NCI-H2081 (cell line): ENCODE results near the gene ZFP90.
"Not testable (repeated sequence)": the region's sequence is repeated elsewhere in the genome, so short reads cannot be mapped to it uniquely, and the experiment has no call there.

Experiments used
- DNase-seq, 2 experiments: peaks; one replicate each; lab custom pipeline; 2025; lab: John Stamatoyannopoulos, UW

The ZFP90 gene

DNA sequence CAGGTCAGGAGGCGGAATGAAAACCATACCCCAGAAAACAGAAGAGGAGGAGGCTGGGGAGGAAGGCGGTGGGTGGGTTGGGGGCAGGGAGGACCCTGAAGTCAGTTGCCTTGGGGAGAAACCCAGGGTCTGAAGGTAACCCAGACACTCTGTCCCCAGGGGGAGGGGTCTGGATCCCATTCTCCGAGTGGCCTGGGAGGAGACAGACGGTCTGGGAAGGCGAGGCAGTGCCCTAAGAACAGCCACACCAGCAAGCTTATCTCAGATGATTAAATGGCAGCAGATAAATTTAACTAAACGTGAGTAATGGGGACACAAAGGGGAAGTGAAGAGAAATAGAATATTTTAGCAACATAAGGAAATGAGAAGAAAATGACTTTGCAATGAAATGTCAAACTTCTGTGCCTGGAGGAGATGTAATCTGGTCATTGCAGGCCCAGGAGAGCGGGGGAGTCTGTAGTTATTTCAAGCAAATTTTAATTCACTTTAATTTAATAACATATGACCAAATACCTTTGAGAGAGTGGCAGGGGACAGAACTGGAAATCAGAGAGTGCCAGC is 21.4 kb upstream of the ZFP90 start:
- no peak for DNase-seq

DNA sequence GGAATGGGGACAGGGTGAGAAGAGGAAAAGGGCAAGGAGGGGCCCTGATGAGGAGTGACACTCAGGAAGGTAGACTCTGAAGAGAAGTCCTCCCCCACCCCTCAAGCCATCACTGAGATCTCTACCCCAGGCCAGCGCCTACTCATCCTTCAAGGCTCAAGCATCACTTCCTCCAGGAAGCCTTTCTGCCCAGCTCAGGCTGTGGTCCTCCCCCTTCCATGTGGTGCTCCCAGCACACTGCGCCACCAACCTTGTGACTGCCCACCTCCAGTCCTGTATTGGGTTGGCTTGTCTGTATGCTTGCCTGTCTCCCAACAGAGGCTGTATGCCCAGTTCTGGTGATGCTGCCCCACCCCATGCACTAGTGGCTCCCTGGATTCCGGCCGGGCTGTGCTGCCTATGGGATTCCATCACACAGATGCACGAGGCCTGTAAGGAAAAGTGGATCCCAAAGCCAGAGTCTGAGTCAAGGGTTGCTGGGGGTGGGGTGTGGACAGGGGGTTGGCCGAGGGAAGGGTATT is 19.8 kb upstream of the ZFP90 start:
- no peak for DNase-seq

DNA sequence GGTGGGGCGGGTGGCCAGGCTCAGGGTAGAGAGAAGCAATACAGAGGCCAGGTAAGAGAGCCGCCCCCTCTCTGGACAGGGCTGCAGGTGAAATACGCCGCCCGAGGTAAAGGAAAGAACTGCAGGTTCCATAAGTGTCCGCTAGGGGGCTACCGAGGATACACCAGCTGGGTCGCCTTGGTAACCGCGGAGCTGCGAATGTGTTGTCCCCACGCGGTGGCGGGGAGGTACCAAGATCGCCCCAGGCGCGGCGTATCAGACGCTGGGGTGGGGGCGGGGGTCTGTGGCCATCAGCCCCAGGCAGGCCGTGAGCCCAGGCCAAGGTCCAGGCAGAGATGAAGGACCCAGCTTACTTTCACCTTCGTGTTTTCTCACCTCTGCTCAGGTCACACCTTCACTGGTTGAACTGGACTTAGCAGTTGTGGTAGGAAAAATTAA is 18.4 kb upstream of the ZFP90 start:
- DNase-seq, result peak; percentile 90

DNA sequence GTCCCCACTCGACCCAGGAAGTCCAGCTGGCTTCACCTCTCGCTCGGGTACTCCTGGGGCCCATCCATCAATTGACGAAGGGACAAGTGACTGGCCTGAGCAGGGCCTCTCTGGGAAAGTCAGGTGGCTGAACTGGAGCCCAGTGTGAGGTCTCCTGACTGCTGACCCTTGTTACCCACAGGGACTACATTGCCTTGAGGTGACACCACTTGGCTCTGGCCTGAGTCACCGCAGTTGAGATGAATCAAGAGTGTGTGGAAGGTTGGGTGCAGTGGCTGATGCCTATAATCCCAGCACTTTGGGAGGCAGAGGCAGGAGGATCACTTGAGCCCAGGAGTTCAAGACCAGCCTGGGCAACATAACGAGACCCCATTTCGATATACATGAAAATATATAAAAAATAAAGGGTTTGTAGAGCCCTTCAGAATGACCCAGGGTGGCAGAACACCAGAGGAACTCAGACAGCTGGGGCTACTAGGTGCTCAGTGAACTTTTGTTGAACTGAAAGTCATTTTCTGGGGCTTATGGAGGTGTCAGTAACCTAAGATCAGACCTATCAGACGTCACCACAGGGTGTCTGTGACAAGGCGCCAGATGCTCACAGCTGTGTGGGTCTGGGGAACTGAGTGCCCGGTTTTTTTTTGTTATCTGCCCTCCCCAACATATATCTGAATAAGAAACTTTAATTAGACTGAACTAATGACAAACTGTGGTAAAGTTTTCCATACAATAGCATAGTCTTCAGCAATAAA is 14.8 kb upstream of the ZFP90 start:
- DNase-seq, result no peak

DNA sequence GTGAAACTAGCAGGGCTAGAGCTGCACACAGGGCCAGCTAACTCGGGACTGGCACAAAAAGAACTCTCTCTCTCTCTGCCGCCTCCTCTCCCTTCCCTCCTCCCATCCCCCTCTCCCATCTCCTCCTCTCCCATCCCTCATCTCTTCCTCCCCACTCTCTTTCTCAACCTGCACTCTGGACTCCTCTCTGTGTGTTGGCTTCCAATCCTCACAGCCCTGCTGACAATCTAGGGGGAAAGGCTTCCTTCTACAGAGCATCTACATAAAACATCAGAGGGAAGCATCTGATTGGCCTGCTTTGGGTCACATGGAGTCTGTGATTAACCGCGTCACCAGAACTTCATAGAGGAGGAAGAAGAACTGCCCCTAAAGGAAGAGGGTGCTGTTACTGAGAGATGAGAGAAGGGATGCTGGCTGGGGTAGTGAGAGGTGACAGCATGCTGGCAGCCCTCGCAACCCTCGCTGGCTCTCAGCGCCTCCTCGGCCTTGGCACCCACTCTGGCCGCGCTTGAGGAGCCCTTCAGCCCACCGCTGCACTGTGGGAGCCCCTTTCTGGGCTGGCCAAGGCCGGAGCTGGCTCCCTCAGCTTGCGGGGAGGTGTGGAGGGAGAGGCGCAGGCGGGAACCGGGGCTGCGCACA is 12.8 kb upstream of the ZFP90 start:
- DNase-seq, result no peak

DNA sequence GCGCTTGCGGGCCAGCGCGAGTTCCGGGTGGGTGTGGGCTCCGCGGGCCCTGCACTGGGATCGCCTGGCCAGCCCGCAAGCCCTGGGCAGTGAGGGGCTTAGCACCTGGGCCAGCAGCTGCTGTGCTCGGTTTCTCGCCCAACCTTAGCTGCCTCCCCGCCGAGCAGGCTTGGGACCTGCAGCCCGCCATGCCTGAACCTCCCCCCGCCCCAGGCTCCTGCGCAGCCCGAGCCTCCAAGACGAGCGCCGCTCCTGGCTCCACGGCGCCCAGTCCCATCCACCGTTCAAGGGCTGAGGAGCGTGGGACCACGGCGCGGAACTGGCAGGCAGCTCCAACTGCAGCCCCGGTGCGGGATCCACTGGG is 12.3 kb upstream of the ZFP90 start:
- no peak for DNase-seq

DNA sequence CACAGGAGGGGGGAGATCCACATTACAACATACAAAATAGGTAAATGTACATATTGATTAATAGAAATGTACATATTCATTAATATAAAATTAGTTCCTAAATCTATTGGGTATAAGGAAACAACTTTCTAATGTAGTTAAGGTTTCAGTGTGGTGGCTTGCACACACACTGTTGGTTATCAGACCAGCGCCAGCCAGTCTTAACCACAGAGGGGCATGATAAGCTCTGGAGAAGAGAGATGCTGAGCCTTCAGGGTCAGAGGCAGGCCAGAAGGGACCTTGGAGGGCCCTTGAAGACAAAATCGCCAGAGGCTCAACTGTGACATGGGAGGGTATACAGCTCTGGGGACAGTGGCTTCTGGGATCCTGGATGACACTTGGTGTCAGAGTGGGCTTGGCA is 10.9 kb upstream of the ZFP90 start:
- no peak for DNase-seq

DNA sequence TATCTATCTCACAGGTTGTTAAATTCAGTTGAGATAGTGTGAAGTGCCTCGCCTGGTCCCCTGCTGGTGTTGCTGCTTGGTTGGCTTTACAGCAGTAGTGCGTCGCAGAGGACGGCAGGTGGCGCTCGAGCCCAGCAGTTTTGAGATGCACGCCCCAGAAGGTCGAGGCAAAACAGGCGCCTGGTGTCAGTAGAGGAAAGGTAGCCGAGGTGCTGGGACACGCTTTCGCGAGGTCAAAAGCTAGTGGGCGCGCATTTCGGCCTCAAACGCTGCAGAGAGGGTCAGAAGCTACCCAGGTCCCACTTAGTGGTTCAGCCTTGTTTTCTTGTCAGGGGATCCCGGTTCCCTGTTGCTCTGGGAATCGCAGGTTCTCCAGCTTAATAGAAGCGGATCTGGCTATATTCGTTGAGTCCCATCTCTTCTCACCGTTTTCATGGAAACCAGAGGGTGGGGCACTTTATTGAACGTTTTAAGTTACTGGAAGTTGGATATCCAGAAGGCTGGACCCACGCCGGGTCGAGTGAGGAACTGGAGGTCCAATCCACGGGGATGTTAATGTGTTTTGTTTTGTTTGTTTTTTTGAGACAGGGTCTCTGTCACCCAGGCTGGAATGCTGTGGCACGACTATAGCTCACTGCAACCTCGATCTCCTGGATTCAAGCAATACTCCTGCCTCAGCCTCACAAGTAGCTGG is 10.3 kb upstream of the ZFP90 start:
- peak; percentile 64 to 71 for DNase-seq

DNA sequence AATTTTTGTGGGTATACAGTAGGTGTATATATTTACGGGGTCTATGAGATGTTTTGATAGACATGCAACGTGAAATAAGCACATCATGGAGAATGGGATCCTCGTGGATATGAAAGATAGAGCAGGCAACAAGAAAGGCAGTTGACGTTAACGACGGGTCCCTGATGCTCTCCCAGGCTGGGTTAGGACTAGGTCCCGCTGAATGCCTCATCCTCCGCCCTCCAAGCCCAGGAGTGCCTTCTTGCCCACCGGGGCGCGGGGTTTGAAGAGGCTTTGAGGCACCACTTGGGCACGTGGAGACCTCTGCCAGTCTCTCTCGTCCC is 9.5 kb upstream of the ZFP90 start:
- DNase-seq, result no peak

DNA sequence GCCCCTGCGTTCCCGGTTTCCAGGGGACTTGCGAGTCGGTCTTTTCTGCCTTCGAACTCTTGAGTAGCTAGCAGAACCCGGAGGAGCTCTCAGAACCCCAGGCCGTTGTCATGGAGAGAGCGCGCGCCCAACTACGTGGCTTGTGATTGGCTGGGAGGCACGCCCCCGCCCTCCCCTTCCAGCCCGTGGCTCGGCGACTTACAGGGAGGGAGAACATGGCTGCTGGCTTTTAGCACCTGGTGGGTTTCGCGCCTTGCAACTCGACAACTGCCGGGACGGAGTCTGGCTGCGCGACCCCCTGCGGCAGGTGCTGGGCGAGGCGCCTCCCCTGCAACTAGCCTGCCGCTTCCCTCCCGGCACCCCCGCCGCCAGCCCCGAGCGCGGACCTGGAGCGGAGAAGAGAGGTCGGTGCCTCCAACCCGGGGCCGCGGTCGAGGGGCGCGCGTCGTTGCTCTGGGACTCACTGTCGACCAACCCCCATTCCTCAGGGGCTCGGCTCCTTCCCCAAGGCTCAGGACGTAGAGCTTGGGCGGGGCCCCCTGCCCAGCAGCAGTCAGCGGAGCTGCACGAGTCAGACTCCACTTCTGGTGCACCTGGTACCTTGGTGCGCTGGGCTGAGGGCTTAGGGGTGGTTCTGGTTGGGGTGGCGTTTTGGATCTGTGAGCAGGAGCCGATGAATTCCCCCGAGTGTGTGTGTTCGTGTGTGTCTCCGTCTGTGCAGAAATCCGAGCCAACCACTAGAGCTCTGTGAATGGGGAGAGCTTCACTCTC is 9.0 kb upstream of the ZFP90 start:
- DNase-seq, result peak; percentile 75 to 88

DNA sequence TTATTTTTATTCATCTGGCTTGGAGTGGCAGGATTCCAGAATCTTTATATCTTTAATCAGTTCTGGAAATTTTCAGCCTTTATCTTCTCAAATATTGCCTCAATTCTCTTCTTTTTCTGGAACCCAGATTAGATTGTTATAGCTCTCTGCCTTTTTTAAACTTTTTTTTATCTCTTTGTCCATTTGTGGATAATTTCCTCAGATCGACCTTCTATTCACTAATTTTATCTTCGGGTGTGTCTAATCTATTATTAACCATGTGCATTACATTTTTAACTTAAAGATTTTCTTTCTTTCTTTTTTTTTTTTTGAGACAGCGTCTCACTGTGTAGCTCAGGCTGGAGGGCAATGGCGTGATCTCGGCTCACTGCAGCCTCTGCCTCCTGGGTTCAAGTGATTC is 5.2 kb upstream of the ZFP90 start:
- no peak for DNase-seq

DNA sequence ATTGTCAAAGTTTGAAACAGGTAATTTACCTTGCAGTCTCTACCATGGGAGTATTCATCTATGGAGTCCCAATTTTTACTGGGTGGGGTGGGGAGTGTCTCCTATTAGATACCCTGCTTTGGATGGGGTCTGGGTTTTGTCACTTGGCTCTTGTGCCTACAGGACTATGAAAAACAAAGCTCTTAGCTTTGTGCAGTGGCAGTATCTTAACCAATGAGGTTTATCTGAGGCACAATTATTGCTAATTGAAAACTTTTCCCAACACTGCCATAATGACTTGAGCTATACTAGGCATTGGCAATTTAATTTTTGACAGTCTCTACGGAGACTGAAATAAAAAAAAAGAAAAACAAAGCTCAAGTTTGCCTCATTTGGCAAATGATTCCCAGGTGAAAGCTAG is 3.8 kb upstream of the ZFP90 start:
- DNase-seq, result no peak

DNA sequence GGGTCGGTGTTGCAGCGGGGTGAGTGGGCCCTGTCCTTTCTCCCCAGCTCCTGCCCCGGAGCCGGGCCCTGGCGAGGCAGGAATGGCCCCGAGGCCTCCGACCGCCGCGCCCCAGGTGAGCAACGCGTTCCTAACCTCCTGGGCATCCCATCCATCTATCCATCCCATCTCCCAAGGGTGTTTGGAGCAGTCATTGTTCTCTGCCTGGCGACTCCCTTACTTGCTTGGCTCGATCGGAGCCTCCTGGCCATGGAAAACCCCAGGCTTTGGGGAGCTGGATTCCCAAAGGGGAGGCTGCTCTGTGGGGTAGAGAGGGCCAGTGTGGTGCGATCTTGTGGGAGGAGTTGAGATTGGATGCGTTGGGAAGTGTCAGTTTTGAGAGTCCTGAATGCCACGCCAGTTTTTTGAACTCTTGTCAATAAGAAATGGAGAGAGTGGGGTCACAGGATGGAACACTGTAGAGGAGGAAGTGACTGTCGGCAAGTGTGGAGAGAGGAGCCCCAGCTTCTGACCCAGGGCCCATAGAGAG is 684 bp downstream of the ZFP90 start:
- DNase-seq, result no peak

DNA sequence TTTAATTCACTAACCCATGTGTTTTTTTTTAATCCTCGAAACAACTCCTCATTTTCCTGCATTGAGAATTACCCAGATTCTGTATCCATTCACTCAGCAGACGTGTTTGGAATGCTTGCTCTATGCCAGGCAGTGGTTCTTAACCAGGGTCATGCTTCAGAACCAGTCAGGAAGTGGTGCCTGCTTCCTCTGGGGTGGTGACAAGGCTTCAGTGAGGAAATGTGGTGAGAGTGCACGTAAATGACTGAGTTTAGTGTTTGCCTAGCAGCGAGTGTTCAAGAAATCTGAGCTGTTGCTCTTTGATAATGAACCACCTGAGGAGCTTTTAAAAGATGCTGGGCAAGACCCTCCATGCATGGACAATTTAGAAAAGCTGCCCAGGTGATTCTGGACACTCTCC is 9.9 kb downstream of the ZFP90 start:
- no peak for DNase-seq

DNA sequence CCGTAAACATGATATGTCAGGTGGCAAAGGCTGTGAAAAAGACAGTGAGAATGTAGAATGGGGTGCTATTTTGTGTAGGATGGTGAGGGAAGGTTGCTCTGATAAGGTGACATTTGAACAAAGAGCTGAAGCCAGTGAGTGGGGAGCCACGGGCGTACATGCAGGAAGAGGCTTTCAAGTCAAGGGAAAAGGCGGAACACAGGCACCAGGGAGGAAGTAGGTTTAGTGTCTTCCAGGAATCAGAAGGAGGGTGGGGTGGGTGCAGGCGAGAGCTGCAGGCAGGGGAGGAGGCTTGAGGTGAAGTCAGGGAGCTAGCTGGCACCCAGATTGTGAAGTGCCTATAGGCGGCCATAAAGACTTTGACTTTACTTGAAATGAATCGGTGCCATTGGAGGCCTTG is 14.1 kb downstream of the ZFP90 start:
- DNase-seq, result no peak

DNA sequence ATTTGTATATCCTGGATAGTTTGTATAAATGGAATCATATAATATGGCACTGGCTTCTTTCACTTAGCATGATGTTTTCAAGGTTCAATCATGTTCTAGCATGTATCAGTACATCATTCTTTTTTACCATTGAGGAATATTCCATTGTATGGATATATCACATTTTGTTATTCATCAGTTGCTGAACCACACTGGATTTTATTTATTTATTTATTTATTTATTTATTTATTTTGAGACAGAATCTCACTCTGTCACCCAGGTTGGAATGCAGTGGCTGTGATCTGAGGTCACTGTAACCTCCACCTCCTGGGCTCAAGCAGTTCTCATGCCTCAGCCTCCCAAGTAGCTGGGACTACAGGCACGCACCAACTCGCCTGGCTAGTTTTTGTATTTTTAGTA is 21.2 kb downstream of the ZFP90 start:
- not testable (repeated sequence) for DNase-seq

DNA sequence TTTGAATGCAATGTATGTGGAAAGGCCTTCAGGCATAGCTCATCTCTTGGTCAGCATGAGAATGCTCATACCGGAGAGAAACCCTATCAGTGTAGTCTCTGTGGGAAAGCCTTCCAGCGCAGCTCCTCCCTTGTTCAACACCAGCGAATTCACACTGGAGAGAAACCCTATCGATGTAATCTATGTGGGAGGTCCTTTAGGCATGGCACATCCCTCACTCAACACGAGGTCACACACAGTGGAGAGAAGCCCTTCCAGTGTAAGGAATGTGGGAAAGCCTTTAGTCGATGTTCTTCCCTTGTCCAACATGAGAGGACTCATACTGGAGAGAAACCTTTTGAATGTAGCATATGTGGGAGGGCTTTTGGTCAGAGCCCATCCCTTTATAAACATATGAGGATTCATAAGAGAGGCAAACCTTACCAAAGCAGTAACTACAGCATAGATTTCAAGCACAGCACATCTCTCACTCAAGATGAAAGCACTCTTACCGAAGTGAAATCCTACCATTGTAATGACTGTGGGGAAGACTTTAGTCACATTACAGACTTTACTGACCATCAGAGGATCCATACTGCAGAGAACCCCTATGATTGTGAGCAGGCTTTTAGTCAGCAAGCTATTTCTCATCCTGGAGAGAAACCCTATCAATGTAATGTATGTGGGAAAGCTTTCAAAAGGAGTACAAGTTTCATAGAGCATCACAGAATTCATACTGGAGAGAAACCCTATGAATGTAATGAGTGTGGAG is 24.7 kb downstream of the ZFP90 start:
- no peak for DNase-seq

DNA sequence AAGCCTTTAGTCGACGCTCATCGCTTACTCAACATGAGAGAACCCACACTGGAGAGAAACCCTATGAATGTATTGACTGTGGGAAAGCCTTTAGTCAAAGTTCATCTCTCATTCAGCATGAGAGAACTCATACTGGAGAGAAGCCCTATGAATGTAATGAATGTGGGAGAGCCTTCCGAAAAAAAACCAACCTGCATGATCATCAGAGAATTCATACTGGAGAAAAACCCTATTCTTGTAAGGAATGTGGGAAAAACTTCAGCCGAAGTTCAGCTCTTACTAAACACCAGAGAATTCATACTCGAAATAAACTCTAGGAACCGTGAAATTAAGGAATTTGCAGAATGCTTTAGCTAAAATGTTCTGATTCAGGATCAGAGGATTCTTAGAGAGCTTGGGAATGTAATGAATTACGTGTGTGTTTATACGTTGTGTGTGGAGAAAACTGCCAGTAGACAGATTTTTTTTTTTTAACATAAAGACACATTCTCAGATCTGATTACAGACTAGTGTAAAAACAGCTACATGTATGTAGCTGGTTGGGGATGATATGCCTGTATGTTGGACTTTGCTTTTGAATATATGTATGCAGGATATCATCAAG is 25.4 kb downstream of the ZFP90 start:
- no peak for DNase-seq

DNA sequence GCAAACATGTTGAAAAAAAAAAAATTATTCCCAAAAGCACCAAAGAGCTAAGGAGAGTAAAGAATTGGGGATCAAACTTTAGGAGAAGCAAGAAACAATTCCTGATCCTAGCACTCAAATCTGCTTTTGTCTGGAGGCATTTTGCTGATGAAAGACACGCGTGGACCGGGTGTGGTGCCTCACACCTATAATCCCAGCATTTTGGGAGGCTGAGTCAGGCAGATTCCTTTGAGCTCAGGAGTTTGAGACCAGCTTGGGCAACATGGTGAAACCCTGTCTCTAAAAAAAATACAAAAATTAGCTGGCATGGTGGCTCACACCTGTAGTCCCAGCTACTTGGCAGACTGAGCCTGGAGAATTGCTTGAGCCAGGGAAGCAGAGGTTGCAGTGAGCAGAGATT is 35.4 kb downstream of the ZFP90 start:
- no peak for DNase-seq

DNA sequence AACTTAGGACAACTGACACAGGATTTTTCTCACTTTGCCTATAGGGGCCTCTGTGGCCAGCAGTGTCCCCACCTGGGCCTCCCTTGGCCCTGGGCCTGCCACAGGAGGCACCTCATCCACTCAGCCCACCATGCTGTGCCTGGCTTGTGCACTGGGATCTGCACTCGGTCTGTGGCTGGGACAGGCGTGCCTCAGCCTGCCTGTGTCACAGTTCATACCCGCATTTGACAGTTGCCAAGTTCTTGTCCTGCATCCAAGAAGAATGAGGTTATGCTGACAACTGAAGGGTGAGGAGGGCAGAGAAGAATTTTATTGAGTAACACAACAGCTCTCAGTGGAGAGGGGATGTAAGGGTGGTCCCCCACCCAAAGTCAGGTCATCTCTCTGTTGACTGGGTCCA is 36.0 kb downstream of the ZFP90 start:
- no peak for DNase-seq

DNA sequence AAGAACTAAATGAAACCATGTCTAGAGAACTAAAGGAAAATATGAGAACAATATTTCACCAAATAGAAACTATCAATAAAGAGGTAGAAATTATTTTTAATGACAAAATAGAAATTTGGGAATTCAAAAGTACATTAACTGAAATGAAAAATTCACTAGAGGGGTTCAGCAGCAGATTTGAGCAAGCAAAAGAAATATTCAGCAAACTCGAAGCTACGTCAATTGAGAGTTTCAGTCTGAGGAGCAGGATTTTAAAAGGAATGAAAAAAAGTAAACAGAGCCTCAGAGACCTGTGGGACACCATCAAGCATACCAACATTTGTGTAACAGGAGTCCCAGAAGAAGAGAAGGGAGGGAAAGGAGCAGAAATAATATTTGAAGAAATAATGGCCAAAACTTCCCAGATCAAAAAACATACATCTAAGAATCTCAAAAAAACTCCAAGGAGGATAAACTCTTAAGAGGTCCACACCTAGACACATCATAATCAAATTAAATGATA is 38.3 kb downstream of the ZFP90 start:
- no peak for DNase-seq
